H1 (cell line): Measurements from ENCODE around the gene LHFPL3.

Experiments
- ATF3 ChIP-seq: IDR thresholded peaks from 2 replicates; pipeline ENCODE4 v1.6.1; 2011; ENCODE audit warnings: low read depth, mild to moderate bottlenecking, low read length; ENCODE audit not compliant: insufficient read depth
- BCL11A ChIP-seq, 2 experiments: IDR thresholded peaks; one replicate each; pipeline ENCODE4 v1.6.1; 2011; ENCODE audit warnings: low read depth in 2 of 2, low read length in 2 of 2, mild to moderate bottlenecking in 2 of 2
- BRCA1 ChIP-seq: IDR thresholded peaks from 2 replicates; pipeline ENCODE4 v1.6.1; 2012; ENCODE audit warnings: low read depth, low read length, improper control_type of control experiment
- CTCF ChIP-seq, 3 experiments: IDR thresholded peaks; 1 replicate in 2 of 3; 2 replicates in 1 of 3; pipeline versions ENCODE4 v1.5.1 to v1.6.1; 2011; ENCODE audit warnings: low read length in 3 of 3, mild to moderate bottlenecking in 3 of 3, inconsistent platforms in 2 of 3, low read depth in 1 of 3, moderate library complexity in 1 of 3; ENCODE audit not compliant: insufficient read depth in 1 of 3; ENCODE audit errors: control extremely low read depth in 1 of 3
- EP300 ChIP-seq, 2 experiments: IDR thresholded peaks; 1 replicate in 1 of 2; 2 replicates in 1 of 2; pipeline ENCODE4 v1.6.1; 2011 to 2012; ENCODE audit warnings: low read depth in 2 of 2, low read length in 2 of 2, mild to moderate bottlenecking in 2 of 2, borderline replicate concordance in 1 of 2, inconsistent platforms in 1 of 2, moderate library complexity in 1 of 2
- EZH2 ChIP-seq: fragments of 200-600 bp; sonication (generic); IDR thresholded peaks from 2 replicates; pipeline ENCODE4 v1.7.1; 2012; ENCODE audit warnings: low read depth, mild to moderate bottlenecking, moderate library complexity, low read length, inconsistent platforms; ENCODE audit not compliant: severe bottlenecking
- PHF8 ChIP-seq: fragments of 200-600 bp; sonication (generic); conservative IDR thresholded peaks from 2 replicates; pipeline ENCODE4 v1.7.1; 2012; ENCODE audit warnings: low read depth, mild to moderate bottlenecking, inconsistent platforms, low read length, moderate library complexity
- POLR2AphosphoS5 ChIP-seq: IDR thresholded peaks from 2 replicates; pipeline ENCODE4 v1.6.1; 2011; ENCODE audit warnings: low read depth, low read length
- RAD21 ChIP-seq, 2 experiments: IDR thresholded peaks in 1 of 2; conservative IDR thresholded peaks in 1 of 2; 2 replicates each; pipeline ENCODE4 v1.6.1; 2011; ENCODE audit warnings: low read depth in 2 of 2, low read length in 2 of 2, improper control_type of control experiment in 1 of 2, inconsistent platforms in 1 of 2, mild to moderate bottlenecking in 1 of 2, moderate library complexity in 1 of 2
- RFX5 ChIP-seq: IDR thresholded peaks from 2 replicates; pipeline ENCODE4 v1.6.1; 2011; ENCODE audit warnings: low read depth, low read length, improper control_type of control experiment, borderline replicate concordance

DNA sequence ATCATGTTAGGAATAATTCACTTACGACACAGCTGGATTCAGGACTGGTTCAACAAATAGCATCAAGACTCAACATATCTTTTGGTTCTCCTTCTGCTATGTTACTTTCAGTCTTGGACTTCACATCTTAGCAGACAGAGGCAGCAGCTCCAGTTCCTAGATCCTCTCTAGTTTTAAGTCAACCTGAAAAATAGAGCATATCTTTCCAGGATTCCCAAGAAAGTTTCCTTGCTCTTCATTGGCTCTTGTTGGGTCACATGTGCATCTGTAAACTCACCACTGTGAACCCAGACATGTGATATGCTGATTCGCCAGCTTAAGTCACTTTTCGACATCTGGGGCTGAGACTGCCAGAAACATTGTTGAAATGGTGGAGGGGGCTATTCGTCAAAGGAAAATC is 475.5 kb downstream of the LHFPL3 start:
- TF ChIP-seq RFX5 (no peak), CTCF (IDR thresholded peaks at IDR 0.05; ENCODE audit: control extremely low read depth in 1 of 3, insufficient read depth in 1 of 3, low read depth in 1 of 3, low read length in 3 of 3) (no peak), EP300 (IDR thresholded peaks at IDR 0.05; ENCODE audit: borderline replicate concordance in 1 of 2, low read depth in 2 of 2, low read length in 2 of 2) (no peak), BCL11A (IDR thresholded peaks at IDR 0.05; ENCODE audit: low read depth in 2 of 2, low read length in 2 of 2) (no peak), BRCA1 (no peak), EZH2 (no peak), RAD21 (IDR thresholded peaks at IDR 0.05 in 1 of 2, conservative IDR thresholded peaks at IDR 0.05 in 1 of 2; ENCODE audit: low read depth in 2 of 2, low read length in 2 of 2) (no peak), PHF8 (no peak), POLR2AphosphoS5 (no peak), ATF3 (no peak)
